ENCODE measurements around the gene P3H2. TPM values are rescaled to one million over a fixed set of nuclear protein-coding genes. Genes with fewer than 3 reads are reported as not detected.

The P3H2 gene
- polyA plus RNA-seq, 3 donors from 2014 or later: 2.2 TPM; not detected in 2

DNA sequence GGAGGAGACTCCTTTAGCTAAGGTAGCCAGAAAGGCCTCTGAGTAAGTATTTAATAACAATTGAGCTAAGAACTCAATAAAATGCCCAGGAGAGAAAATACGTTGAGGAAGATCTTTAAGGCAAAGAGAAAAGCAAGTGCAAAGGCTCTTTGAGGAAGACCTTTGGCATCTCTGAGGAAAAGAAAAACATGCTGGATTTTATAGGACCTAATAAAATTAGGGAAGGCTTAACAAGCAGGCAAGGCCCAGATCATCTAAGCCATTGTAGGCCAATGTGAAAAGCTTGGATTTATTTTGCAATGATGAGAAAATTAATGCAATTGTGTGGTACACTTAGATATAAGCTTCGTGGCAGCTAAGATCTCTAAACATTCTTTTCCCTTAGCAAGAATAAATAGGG, 75.7 kb downstream of the P3H2 start:
- Mint-ChIP-seq H3K36me3 (no peaks in the 10 kb centered on the region), H3K4me3 (no peak overlapping the region), H3K27me3 (ENCODE audit: low read depth in 3 of 3) (peaks cover 0 to 5% (median 0%) of the 10 kb centered on the region in 3 donors), H3K4me1 (no peaks in the 10 kb centered on the region), H3K9me3 (peaks cover 0 to 6% (median under 1%) of the 10 kb centered on the region in 6 donors), H3K27ac (no peak overlapping the region)
- no peak for DNase-seq

DNA sequence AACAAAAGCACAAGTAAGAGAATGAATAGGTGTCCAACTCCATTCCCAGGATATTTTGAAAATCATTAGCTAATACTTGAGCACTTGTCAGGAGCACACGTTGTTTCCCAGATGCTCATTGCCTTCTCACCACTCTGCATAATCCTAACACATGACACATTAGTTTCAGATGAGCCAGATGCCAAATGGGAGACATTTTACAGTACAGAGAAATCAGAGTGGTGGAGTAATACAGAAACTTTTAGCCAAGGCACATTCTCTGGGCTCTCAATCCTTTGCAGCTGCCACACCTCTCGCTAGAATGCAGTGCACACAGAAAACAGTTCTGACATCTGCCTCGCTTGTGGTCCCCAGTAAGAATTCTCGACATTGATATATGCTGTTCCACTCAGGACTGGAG, 76.6 kb downstream of the P3H2 start:
- peaks cover 0 to 6% (median under 1%) of the 10 kb centered on the region in 6 donors for H3K9me3 Mint-ChIP-seq
- H3K27ac Mint-ChIP-seq: no peak overlapping the region
- no peaks in the 10 kb centered on the region for H3K36me3 Mint-ChIP-seq
- no peak for DNase-seq
- no peak overlapping the region for H3K4me3 Mint-ChIP-seq
- peaks cover 0 to 5% (median 0%) of the 10 kb centered on the region in 3 donors for H3K27me3 Mint-ChIP-seq (ENCODE audit: low read depth in 3 of 3)
- no peaks in the 10 kb centered on the region for H3K4me1 Mint-ChIP-seq

DNA sequence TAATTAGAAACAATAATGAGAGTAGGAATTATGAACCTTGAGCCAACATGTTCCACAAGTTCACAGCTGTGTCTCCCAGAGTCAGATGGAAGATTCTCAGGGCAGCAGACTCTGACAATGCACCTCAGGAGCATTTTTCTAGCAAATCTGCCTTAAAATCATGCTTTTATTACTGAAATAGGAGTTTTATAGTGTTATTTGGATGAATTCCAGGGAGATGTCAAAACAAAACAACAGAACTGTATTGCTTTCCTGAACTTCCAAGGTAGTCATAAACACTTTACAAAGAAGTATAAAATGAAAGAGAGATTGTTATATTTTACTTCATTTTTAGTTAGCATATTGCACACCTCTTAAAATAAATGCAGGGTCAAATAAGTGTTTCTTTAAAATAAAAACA, 77.0 kb downstream of the P3H2 start:
- no peaks in the 10 kb centered on the region for H3K36me3 Mint-ChIP-seq
- H3K27ac Mint-ChIP-seq: no peak overlapping the region
- H3K27me3 Mint-ChIP-seq (ENCODE audit: low read depth in 3 of 3): peaks cover 0 to 5% (median 0%) of the 10 kb centered on the region in 3 donors
- no peak overlapping the region for H3K4me3 Mint-ChIP-seq
- H3K9me3 Mint-ChIP-seq: peaks cover 0 to 6% (median under 1%) of the 10 kb centered on the region in 6 donors
- no peaks in the 10 kb centered on the region for H3K4me1 Mint-ChIP-seq
- no peak for DNase-seq

DNA sequence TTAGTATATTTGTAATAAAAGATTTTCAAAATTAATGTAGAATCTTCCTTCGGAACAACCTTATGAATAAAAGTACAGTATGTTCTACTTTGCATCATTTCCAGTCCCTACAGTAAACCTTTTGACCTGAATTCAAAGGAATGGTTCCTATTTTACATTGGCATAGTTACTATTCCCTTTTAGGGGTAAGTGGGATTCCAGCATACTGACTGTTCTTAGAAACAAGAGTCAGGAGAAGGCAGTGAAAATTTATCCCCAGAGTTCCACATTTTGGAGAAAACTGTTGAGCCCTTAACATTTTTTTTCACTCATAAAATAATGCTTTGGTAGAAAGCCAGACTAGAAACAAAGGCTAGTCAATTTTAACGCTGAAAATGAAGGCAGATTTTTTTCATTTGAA, 78.1 kb downstream of the P3H2 start:
- Mint-ChIP-seq H3K4me3 (no peak overlapping the region), H3K36me3 (no peaks in the 10 kb centered on the region), H3K27ac (no peak overlapping the region), H3K9me3 (peaks cover 0 to 6% (median under 1%) of the 10 kb centered on the region in 6 donors), H3K27me3 (ENCODE audit: low read depth in 3 of 3) (peaks cover 0 to 5% (median 0%) of the 10 kb centered on the region in 3 donors), H3K4me1 (no peaks in the 10 kb centered on the region)
- DNase-seq: no peak

DNA sequence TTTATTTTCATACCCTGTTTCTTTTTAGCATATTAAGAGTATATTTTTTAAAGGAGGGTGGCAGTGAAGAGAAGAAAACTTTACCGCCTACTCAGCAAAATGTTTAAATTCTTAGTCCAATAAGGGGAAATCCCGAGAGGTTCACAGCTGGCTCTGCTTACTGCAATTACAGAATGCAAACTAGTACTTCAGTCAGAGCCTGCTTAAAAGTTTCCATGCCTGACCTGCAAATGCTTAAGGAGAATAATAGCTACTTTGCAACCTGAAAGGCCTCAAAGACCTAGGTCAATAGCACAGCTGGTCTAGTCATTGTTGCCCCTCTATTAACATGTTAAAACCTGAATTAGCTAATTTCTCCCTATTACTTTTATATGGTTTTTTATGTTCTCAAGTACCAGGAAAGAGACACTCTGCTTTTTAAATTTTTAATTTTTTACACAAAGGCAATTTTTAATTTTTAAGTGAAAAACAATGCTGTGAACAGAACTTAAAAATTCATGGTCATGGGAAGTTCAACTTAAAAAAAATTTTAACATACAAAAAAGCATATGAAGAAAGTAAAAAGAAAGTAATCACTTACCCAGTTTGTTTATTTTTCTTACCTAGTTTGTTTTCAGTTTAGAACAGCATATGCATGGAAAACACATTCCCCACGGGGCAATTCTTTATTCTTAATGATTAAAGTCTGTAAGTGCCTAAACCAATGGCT, 79.2 kb downstream of the P3H2 start:
- Mint-ChIP-seq H3K9me3 (peaks cover 0 to 4% (median under 1%) of the 10 kb centered on the region in 6 donors), H3K4me1 (no peaks in the 10 kb centered on the region), H3K36me3 (no peaks in the 10 kb centered on the region), H3K27ac (no peak overlapping the region), H3K4me3 (no peak overlapping the region), H3K27me3 (ENCODE audit: low read depth in 3 of 3) (peaks cover 0 to 5% (median 0%) of the 10 kb centered on the region in 3 donors)
- DNase-seq: no peak

DNA sequence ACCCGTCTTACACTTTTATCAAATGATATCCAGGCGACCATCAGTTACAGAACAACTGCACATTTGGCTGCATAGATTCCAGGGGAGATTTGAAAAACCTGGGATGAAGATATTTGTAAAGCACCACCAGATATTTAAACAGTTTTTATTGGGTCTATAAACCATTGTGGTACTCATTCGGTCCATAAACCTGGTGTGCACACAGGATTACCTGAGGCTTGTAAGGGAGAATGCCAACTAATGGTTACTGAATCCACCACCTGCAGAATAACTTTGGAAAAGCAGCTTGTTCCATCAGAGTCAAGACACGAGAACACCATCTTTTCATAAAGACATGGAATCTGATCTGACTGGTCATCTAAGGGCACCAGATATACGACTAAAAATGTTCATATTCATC, 80.6 kb downstream of the P3H2 start:
- H3K27ac Mint-ChIP-seq: no peak overlapping the region
- H3K36me3 Mint-ChIP-seq: no peaks in the 10 kb centered on the region
- H3K27me3 Mint-ChIP-seq (ENCODE audit: low read depth in 3 of 3): peaks cover 0 to 5% (median 0%) of the 10 kb centered on the region in 3 donors
- DNase-seq: no peak
- no peaks in the 10 kb centered on the region for H3K4me1 Mint-ChIP-seq
- H3K9me3 Mint-ChIP-seq: peaks cover 0 to 5% (median under 1%) of the 10 kb centered on the region in 6 donors
- H3K4me3 Mint-ChIP-seq: no peak overlapping the region

DNA sequence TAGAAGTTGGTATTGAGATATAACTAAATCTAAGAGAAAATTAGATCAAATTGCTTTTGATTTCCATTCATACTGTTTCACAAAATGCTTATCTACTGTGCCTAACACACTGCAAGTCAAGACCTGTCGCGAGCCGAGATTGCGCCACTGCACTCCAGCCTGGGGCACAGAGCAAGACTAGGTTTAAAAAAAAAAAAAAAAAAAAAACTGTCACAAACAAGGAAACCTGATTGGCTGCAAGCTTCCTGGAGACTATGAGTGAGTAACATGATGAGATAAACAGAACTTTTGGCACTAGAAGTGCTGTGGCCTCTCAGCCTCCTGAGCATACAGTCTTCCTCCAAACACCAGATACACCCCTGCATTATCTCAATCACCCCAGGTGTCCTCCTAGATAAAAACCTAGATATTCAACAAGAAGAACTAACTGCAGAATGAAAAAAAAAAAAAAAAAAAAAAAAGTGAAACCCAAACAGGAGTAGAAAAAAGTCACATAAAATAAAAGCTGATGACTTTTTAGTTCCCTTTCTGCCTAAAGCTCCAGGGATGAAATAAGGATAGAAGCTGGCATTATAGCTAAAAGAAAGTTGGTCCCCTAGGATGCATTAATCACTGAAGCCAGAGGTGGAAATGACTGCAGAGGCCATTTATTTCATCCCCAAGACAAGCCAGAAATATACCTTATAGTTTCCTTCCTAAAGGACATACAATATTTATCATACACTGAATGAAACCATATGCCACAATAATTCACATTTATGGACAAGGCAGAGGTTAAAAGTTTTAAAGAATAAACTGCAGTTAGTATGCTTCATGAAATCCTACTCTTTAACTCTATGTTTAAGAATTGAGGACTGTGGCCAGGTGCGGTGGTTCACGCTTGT, 82.4 kb downstream of the P3H2 start:
- peaks cover 0 to 3% (median 0%) of the 10 kb centered on the region in 3 donors for H3K27me3 Mint-ChIP-seq (ENCODE audit: low read depth in 3 of 3)
- no peak overlapping the region for H3K27ac Mint-ChIP-seq
- H3K4me1 Mint-ChIP-seq: no peaks in the 10 kb centered on the region
- DNase-seq: no peak
- no peaks in the 10 kb centered on the region for H3K36me3 Mint-ChIP-seq
- H3K9me3 Mint-ChIP-seq: peaks cover 0 to 7% (median under 1%) of the 10 kb centered on the region in 6 donors
- no peak overlapping the region for H3K4me3 Mint-ChIP-seq

DNA sequence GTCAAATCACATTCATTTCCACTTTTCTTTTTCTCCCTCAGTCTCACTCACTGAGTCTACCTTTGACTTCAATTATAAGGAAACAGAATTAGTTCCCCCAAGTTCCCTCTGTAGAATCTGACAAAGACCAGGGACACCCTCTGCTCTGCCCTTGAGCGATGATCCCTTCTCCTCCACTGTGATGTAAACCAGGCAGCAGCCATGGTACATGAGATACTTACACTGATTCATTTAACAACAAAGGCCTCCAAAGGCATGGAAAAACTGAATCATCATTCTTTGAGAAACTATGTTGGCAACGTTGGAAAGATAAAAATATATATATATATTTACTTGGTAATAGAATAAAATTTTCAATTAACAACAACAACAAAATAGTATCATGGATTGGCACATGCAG, 84.1 kb downstream of the P3H2 start:
- no peak overlapping the region for H3K27ac Mint-ChIP-seq
- peaks cover 0 to 2% (median 0%) of the 10 kb centered on the region in 3 donors for H3K27me3 Mint-ChIP-seq (ENCODE audit: low read depth in 3 of 3)
- no peak overlapping the region for H3K4me3 Mint-ChIP-seq
- no peaks in the 10 kb centered on the region for H3K36me3 Mint-ChIP-seq
- peaks cover 0 to 7% (median under 1%) of the 10 kb centered on the region in 6 donors for H3K9me3 Mint-ChIP-seq
- DNase-seq: no peak
- no peaks in the 10 kb centered on the region for H3K4me1 Mint-ChIP-seq

DNA sequence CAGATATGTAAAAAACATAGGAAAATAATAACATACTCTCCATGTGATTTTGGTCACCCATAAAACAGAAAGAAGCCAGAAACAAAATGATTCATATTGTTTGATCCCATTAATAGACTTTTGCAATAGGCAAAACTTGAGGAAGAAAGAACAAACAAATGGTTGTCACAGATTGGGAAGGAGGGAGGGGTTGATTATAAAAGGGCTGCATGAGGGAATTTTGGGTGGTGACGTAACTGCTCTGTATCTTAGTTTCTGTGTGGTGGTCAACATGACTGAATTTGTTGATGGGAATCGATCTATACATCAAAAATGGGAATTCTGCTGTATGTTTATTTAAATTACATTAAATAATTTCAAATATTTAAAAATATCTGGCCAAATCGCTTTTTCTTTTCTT, 86.3 kb downstream of the P3H2 start:
- Mint-ChIP-seq H3K27ac (no peak overlapping the region), H3K9me3 (peaks cover 0 to 7% (median under 1%) of the 10 kb centered on the region in 6 donors), H3K36me3 (no peaks in the 10 kb centered on the region), H3K27me3 (ENCODE audit: low read depth in 3 of 3) (peaks cover 0 to 2% (median 0%) of the 10 kb centered on the region in 3 donors), H3K4me1 (no peaks in the 10 kb centered on the region), H3K4me3 (no peak overlapping the region)
- DNase-seq: no peak

DNA sequence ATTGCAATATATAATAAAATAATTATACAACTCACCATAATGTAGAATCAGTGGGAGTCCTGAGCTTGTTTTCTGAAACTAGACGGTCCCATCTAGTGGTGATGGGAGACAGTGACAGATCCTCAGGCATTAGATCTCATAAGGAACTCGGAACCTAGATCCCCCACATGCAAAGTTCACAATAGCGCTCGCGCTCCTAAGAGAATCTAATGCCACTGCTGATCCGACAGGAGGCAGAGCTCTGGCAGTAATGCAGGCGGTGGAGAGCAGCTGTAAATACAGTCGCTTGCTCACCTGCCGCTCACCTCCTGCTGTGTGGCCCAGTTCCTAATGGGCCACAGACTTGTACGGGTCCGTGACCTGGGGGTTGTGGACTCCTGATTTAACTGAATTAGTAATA, 87.8 kb downstream of the P3H2 start:
- DNase-seq: no peak
- H3K4me1 Mint-ChIP-seq: no peaks in the 10 kb centered on the region
- H3K27ac Mint-ChIP-seq: no peak overlapping the region

DNA sequence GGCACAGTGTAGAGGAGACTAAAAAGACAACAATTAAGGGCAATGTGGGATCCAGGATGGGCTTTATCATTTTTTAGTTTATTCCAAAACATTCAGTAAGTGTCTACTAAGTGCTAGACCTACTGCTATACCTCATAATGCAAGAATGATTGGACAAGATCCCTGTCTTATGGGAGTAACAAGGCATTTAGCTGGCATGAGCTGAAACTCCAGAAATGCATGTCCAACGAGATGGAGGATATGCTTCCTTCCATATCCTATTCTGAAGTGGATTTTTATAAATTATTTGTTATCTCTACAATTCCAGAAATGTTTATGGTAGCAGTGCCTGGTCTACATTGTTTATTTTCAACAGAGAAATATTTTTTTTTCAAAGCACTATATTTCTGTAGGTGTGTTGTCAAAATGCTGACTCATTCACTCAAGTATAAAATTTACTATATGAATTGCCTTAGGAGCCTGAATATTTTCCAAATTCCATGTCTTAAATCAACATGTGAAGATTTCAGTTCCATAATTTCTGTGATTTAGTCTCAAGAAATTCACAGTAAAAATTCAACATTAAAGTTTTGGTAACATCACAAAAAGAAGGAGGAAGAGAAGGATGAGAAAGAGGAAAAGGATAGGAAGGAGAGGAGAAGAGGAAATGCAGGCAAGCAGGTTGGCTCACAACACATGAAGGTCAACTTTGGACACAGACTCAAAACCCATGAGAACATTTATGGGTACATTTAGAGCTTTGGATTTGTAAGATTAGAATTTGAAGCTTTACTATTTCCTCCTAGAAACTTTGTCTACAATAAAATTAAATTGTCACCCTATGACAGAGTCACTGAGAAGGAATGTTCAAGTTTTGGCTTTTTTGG, 88.6 kb downstream of the P3H2 start:
- H3K27me3 Mint-ChIP-seq (ENCODE audit: low read depth in 3 of 3): peaks cover 0 to 2% (median 0%) of the 10 kb centered on the region in 3 donors
- no peak overlapping the region for H3K4me3 Mint-ChIP-seq
- peaks cover 0 to 9% (median 0%) of the 10 kb centered on the region in 6 donors for H3K9me3 Mint-ChIP-seq
- no peak for DNase-seq
- H3K27ac Mint-ChIP-seq: no peak overlapping the region
- no peaks in the 10 kb centered on the region for H3K36me3 Mint-ChIP-seq
- no peaks in the 10 kb centered on the region for H3K4me1 Mint-ChIP-seq

More for the DNA sequence above, 87.8 kb downstream of the P3H2 start:
- H3K4me3 Mint-ChIP-seq: no peak overlapping the region
- peaks cover 0 to 8% (median under 1%) of the 10 kb centered on the region in 6 donors for H3K9me3 Mint-ChIP-seq
- no peaks in the 10 kb centered on the region for H3K36me3 Mint-ChIP-seq
- peaks cover 0 to 2% (median 0%) of the 10 kb centered on the region in 3 donors for H3K27me3 Mint-ChIP-seq (ENCODE audit: low read depth in 3 of 3)

DNA sequence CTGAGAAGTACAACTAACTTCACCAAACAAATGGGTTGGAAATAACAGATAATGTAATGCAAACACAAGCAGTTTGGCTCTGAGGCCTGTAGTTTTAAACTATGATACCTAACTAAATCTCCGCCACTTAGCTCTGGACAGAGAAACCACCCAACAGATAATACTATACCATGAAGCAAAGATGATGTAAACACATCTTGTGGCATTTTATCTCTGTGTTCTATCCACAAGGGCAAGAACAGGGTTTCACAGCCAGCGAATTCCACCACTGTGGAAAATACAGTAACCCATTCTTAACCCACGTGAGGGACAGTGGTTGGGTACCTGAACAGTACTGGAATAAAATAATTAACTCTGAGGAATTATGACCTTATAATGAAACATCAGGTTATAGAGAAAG, 93.6 kb downstream of the P3H2 start:
- Mint-ChIP-seq H3K27me3 (ENCODE audit: low read depth in 3 of 3) (no peaks in the 10 kb centered on the region), H3K27ac (no peak overlapping the region), H3K4me3 (no peak overlapping the region), H3K36me3 (no peaks in the 10 kb centered on the region), H3K9me3 (peaks cover 0 to 2% (median 0%) of the 10 kb centered on the region in 6 donors), H3K4me1 (no peaks in the 10 kb centered on the region)
- no peak for DNase-seq

DNA sequence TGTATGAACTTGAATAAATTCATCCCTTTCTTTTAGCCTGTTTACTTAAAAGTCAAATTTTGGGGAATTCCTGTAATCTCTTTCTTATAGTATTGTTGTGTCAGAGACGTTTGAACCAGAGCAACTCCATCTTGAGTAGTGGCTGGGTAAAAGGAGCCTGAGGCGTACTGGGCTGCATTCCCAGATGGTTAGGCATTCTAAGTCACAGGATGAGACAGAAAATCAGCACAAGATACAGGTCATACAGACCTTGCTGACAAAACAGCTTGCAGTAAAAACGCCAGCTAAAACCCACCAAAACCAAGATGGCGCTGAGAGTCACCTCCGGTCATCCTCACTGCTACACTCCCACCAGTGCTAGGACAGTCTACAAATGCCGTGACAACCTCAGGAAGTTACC, 94.5 kb downstream of the P3H2 start:
- Mint-ChIP-seq H3K9me3 (peaks cover 0 to 2% (median 0%) of the 10 kb centered on the region in 6 donors), H3K36me3 (no peaks in the 10 kb centered on the region), H3K4me3 (no peak overlapping the region), H3K4me1 (no peaks in the 10 kb centered on the region), H3K27ac (no peak overlapping the region), H3K27me3 (ENCODE audit: low read depth in 3 of 3) (peaks cover 0 to 1% (median 0%) of the 10 kb centered on the region in 3 donors)
- no peak for DNase-seq

All from immature natural killer cell (primary cell).